Superior temporal gyrus (tissue), 1 donor: ENCODE data around the gene ADPRH.
A peak's percentile ranks its signal among the peaks of the same experiment; 100 is the strongest.
"Not testable (repeated sequence)": the region's sequence is repeated elsewhere in the genome, so short reads cannot be mapped to it uniquely, and the experiment has no call there.

ENCODE experiments used
- DNase-seq: peaks from one replicate; pipeline ENCODE4 v3.0.0-alpha.2; 2016; ENCODE audit errors: extremely low spot score

ADPRH gene

GRCh38 chr3:119579366-119580066 lies at the start of gene ADPRH:
Gene ADPRH (plus strand): TSS chr3:119579492. CDS start chr3:119582170, 2,678 bp downstream.
- peak; percentile 27 for DNase-seq

GRCh38 chr3:119529883-119530282 lies 49.4 kb upstream of the ADPRH start:
- no peak for DNase-seq

- no peak for DNase-seq
Observed at GRCh38 chr3:119530456-119530855, 48.8 kb upstream of the ADPRH start.

GRCh38 chr3:119531151-119531550 lies 48.1 kb upstream of the ADPRH start:
- no peak for DNase-seq

- DNase-seq, result no peak
Observed at GRCh38 chr3:119534296-119534695, 45.0 kb upstream of the ADPRH start.

GRCh38 chr3:119536757-119537156 lies 42.5 kb upstream of the ADPRH start:
- no peak for DNase-seq

- no peak for DNase-seq
Observed at GRCh38 chr3:119538772-119539171, 40.5 kb upstream of the ADPRH start.

- DNase-seq, result no peak
Observed at GRCh38 chr3:119541547-119541946, 37.7 kb upstream of the ADPRH start.

GRCh38 chr3:119542168-119542767 lies 37.0 kb upstream of the ADPRH start:
- no peak for DNase-seq

- no peak for DNase-seq
Observed at GRCh38 chr3:119543147-119543546, 36.1 kb upstream of the ADPRH start.

- DNase-seq, result no peak
Observed at GRCh38 chr3:119547227-119547626, 32.1 kb upstream of the ADPRH start.

GRCh38 chr3:119548341-119548740 lies 31.0 kb upstream of the ADPRH start:
- no peak for DNase-seq

- no peak for DNase-seq
Observed at GRCh38 chr3:119550192-119550910, 28.9 kb upstream of the ADPRH start.

GRCh38 chr3:119551598-119551997 lies 27.7 kb upstream of the ADPRH start:
- no peak for DNase-seq

GRCh38 chr3:119552928-119553327 lies 26.4 kb upstream of the ADPRH start:
- not testable (repeated sequence) for DNase-seq

- no peak for DNase-seq
Observed at GRCh38 chr3:119553823-119554415, 25.4 kb upstream of the ADPRH start.

- DNase-seq, result no peak
Observed at GRCh38 chr3:119555309-119555735, 24.0 kb upstream of the ADPRH start.

- DNase-seq, result no peak
Observed at GRCh38 chr3:119555929-119556328, 23.4 kb upstream of the ADPRH start.

GRCh38 chr3:119557192-119557876 lies 22.0 kb upstream of the ADPRH start:
- DNase-seq, result no peak

GRCh38 chr3:119557877-119558269 lies 21.4 kb upstream of the ADPRH start:
- DNase-seq, result no peak

GRCh38 chr3:119558626-119559317 lies 20.5 kb upstream of the ADPRH start:
- no peak for DNase-seq
